CD4-positive, alpha-beta T cell treated with Interleukin-2 at 100 ng/mL for 4 hours (primary cell): ENCODE measurements around the gene TRIO.
"Not testable (repeated sequence)": the region's sequence is repeated elsewhere in the genome, so short reads cannot be mapped to it uniquely, and the experiment has no call there.

Source experiments
- DNase-seq: peaks from one replicate; pipeline ENCODE4 v3.0.0-alpha.2; 2020; ENCODE audit warnings: low spot score

The TRIO gene

DNA sequence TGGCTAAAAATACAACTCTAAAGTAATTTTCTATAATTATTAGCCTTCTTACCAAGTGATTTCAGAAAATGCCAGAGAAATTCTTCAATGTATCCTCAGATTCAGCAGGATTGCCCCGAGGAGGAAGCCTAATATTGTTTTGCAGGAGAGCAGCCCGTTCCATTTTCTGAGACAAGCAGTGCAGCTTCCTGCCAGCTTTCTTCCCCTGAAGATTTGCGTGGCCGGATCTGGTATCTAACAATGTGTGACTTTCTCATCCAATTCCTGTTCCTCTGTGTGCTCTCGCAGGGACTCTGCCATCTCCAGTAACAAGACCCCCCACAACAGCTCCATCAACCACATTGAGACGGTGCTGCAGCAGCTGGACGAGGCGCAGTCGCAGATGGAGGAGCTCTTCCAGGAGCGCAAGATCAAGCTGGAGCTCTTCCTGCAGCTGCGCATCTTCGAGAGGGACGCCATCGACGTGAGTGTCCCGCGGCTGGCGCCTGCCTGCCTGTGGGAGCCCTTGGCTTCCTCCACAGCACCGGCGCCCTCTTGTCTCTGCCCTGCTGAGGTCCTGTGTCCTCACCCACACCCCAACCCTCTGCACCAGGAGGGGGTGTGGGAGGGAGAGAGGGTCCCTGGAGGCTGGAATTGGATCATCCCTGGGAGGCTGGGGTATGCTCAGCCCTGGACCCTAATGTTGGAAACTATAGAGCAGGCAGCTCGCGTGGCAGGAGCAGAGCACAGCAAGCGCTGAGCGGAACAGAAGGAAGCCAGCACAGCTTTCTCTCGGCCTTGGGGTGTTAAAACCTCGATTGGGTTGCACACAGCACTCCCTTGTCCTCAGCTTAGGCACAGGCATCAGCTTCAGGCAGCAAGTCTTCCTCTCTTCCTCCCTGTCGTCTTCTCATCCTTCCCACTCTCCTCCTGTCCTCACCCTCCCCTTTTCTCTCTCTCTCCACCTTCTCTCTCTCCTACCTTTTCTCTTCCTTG is 216.2 kb downstream of the TRIO start:
- DNase-seq, result no peak

- DNase-seq, result no peak
Observed at GRCh38 chr5:14362491-14362890, 219.3 kb downstream of the TRIO start.

- DNase-seq, result peak; percentile 19
Observed at GRCh38 chr5:14364096-14364495, 221.0 kb downstream of the TRIO start.

DNA sequence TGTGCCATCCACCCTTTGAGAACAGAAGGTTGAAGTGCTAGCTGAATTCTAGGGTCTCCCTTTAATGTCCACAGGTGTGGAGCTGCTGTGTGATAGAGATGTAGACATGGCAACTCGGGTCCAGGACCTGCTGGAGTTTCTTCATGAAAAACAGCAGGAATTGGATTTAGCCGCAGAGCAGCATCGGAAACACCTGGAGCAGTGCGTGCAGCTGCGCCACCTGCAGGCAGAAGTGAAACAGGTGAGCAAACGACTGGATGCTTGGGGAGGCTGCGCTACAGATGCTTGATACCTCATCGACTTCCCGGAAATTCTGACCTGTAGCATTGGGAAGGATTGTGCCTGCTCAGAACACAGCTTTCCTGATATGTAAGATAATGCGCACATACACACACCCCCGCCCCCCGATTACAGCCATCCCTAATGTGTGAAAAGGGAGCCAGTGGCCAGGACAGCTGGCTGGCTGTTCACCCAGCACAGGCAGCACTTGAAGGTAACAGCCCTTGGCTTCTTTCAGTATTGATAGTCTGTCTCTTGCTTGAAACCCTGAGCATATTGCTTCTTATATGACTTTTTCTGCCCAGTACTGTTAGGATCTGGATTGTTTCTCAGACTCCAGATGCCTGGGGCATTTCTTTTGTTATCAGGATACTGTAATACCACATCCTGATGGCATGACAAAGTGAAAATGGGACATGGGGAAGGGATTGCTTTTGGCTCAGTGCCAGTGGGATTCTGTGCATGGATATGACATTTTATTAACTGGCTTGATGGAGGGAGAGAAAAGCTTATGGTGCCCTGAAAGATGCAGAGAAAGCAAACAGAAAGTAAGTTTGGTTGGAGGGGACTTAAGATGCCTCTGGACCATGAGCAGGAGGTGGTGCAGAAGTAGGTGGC is 221.7 kb downstream of the TRIO start:
- no peak for DNase-seq

DNA sequence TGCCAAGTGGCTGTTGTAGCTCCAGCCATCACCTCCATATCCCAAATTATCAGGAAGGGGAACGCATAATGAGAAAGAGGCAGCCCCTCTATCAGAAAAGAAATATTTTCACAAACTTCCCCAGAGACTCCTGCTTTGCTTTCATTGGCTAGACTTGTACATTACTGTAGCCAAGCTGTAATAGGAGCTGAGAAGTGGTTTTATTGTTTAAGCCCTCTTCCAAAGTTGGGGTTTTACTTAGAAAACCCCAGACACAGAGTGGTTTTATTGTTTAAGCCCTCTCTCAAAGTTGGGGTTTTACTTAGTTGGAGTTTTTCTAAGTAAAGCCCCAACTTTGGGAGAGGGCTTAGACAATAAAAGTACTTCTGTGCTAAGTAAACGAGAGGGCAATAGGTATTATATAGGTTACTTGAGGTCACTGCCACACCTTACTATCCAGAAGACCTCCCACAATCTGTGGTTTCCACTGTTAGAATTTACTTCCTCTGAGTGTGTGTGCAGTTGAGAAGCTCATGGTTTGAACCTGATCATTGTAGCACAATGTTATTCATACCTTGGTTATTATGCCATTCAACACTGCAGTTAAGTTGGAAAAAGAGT is 222.8 kb downstream of the TRIO start:
- DNase-seq, result peak; percentile 54

GRCh38 chr5:14366763-14367162 is 223.6 kb downstream of the TRIO start:
- no peak for DNase-seq

DNA sequence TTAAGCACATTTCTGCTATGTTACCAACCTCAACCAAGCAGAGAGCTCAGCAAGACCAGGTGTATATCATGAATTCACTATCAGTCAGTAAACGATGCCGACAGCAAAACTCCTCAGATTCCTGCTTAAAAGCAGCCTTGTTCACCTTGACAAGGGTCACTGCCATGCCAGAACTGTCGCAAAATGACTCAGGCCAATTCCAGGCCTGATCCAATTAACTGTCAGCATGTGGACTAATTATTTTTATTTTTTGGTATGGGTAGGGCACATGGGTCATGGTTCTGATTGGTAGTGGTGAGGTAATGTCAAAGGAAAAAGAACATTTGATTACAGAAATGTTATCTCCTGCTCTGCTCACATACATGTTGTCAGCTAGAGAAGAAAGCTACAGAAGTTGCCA is 224.2 kb downstream of the TRIO start:
- DNase-seq, result no peak

GRCh38 chr5:14369780-14370179 is 226.6 kb downstream of the TRIO start:
- DNase-seq, result no peak

- no peak for DNase-seq
Observed at GRCh38 chr5:14370386-14370785, 227.2 kb downstream of the TRIO start.

DNA sequence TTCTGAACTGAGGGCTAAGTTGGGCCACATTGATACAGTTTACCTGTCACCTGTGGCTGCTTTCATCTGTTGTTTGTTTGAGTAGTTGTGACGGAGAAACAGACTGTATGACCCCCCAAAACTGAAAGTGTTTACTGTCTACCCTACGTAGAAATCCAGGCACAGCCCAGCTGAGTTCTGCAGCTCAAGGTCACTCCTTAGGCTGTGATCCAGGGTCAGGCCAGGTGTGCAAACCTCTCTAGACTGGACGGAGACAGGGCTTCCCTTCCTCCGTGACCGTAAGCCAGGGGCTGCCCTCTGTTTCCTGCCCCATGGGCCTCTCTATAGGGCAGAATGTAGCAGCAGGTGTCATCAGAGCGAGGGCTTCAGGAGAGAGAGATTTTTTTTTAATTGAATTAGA is 230.5 kb downstream of the TRIO start:
- DNase-seq, result no peak

DNA sequence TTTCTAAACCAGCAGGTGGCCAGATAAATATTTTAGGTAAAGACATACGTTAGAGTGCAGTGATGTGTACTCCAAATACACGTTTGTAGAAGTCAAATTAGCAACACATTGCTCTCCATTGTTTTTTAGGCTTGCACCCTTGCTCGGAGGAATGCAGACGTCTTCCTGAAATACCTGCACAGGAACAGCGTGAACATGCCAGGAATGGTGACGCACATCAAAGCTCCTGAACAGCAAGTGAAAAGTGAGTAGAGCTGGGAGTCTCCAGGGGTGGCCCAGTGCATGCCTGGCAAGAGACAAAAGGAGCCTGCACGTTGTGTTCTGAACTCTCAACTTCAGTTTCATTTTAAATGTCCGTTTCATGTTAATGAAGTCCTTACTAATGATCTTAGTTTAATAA is 231.0 kb downstream of the TRIO start:
- DNase-seq, result no peak

GRCh38 chr5:14376789-14377188 is 233.6 kb downstream of the TRIO start:
- no peak for DNase-seq

DNA sequence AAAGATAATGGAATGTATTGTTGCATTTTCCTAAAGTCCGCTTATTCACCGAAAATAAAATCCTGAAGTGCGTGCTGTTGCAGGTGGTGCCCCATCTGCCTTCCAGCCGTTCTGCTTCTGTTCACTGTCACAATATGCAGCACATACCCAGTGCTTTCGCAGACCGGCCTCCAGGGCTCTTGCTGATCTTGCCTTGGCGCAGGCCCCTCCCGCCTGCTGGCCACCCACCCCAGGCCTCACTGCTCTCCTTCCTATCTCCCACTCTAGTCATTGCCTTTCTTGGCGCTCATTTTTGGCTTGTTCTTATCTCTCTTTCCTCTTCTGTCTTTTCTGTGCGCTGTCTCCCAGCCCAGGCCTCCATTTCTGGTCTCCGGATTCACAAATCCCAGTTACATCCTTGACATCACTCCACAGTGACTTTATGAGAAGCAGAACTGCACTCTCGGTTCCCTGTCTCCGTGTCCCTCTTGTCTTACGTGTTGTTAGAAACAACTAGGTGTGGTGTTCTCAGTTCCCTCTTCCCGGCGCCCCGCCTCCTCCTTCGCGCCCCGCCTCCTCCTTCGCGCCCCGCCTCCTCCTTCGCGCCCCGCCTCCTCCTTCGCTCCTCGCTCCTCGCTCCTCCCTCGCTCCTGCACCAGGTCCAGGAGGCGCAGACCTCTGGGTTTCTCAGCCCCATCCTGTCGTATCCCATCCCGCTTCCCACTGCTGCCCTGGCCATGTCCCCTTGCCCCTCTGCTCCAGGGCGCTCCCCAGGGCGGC is 236.8 kb downstream of the TRIO start:
- no peak for DNase-seq

- DNase-seq, result no peak
Observed at GRCh38 chr5:14380712-14381111, 237.6 kb downstream of the TRIO start.

GRCh38 chr5:14382640-14383039 is 239.5 kb downstream of the TRIO start:
- DNase-seq, result no peak

GRCh38 chr5:14383923-14384322 is 240.8 kb downstream of the TRIO start:
- no peak for DNase-seq

DNA sequence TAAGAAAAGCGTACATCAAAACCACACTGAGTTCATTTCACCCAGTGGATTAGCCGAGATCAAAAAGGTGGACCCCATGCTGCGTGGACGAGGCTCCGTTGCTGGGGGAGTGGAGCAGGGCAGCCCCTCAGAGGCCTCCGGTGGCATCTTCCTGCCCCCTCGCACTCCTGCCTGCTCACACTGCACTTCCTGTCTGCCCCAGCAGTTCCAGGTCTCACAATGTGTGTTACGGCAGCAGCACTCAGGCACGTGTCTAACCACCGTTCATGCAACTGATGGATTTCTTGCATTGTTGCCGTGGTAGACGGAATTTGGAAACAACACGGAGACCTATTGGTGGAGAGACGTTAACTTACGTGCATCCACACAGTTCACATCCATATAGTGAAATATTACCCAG is 241.9 kb downstream of the TRIO start:
- no peak for DNase-seq

- DNase-seq, result no peak
Observed at GRCh38 chr5:14386884-14387624, 243.9 kb downstream of the TRIO start.

- no peak for DNase-seq
Observed at GRCh38 chr5:14388741-14389140, 245.6 kb downstream of the TRIO start.

GRCh38 chr5:14392552-14392951 is 249.4 kb downstream of the TRIO start:
- DNase-seq, result not testable (repeated sequence)

GRCh38 chr5:14394365-14394764 is 251.2 kb downstream of the TRIO start:
- no peak for DNase-seq
